Stimulated activated CD4-positive, alpha-beta T cell treated with anti-CD3 and anti-CD28 coated beads, Interleukin-2, amount 100 ng/mL, for 24 hours (primary cell): ENCODE data around the gene MTFR1L.
A peak's percentile ranks its signal among the peaks of the same experiment; 100 is the strongest.
"Not testable (repeated sequence)": the region's sequence is repeated elsewhere in the genome, so short reads cannot be mapped to it uniquely, and the experiment has no call there.

Experiments used
- DNase-seq, 2 donors: peaks; one replicate each; pipeline ENCODE4 v3.0.0-alpha.2; 2020

The MTFR1L gene

DNA sequence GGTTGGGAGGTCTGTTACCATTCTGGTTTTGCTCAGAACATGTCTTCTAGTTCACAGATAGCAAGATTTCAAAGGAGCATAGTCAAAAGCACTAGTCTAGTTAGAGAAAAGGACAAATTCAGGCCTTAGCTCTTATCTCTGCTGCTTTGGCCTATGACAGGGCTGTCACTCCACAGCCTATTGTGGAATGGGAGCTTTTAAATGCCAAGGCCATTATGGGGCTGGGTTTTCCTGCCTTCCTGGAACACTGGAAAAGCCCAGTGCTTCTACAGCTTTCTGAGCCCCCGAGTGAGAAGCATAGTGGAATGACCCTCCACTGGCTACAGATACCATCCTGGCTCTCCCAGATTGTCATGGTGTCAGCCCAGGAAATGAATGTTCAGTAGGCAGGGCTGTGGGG is 9.3 kb downstream of the MTFR1L start:
- no peak for DNase-seq

DNA sequence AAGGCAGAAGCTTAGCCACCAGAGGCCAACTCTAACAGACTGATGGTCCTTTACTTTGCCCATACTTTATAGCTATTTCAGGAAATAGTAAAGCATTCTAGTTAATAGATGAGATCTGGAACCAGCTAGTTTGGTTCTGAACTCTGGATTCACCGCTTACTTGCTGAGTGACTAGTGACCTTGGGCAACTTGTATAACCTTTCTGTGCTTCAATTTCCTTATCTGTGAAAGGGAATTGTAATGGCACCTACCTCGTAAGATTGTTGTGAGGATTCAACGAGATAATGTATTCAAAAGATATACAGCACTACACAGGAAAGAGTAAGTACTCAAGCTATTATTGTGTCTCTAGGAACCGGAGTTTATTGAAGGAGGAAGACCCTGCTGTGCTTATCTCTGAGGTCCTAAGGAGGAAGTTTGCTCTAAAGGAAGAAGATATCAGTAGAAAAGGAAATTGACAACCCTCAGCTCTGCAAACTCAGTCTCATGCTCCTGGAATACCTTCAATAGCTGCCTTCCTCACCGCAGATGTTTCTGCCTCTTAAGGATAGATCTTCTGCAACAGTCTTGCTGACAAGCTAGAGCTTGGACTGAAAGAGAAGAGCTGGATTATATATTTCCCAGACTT is 11.9 kb downstream of the MTFR1L start:
- no peak for DNase-seq

DNA sequence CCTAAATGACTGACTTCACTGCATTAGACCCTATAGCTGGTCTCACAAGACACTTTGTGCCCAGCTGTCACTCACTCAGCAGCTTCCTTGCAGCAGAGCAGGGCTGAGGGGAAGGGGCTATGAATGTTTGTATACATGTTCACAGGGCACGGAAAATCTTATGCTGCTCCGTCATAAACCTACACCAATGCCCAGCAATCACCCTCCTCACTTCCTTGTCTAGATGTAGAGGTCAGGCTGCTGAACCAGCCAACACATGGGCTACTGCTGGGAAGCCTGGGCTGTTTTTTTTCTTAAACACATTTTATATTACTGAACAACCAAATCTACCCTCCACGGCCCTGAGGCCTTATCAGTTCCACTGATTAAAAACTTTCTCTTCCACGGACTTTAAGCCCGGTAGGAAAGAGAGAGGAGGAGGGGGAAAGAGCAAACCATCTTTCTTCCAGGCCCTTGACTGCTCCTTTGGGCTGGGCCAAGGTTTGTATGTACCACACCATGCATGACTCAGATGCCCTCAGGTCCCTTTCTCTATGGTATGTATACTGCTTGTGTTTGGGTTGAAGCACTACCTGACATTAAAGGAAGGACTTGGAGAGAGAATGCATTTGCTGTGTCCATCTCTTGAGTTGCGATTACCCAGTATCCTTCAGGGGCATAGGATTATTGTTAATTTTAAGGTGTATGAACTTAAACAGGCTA is 12.7 kb downstream of the MTFR1L start:
- no peak for DNase-seq

DNA sequence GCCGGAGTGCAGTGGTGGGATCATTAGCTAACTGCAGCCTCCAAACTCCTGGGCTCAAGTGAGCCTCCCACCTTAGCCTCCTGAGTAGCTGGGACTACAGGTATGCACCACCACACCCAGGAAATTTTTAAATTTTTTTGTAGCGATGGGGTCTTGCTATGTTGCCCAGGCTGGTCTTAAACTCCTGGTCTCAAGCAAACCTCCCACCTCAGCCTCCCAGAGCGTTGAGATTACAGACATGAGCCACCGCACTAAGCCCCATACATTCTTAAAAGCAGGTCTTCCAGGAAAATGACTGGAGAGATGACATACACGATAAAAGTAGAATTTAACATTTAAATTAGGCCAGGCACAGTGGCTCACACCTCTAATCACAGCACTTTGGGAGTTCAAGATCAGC is 13.4 kb downstream of the MTFR1L start:
- no peak for DNase-seq

DNA sequence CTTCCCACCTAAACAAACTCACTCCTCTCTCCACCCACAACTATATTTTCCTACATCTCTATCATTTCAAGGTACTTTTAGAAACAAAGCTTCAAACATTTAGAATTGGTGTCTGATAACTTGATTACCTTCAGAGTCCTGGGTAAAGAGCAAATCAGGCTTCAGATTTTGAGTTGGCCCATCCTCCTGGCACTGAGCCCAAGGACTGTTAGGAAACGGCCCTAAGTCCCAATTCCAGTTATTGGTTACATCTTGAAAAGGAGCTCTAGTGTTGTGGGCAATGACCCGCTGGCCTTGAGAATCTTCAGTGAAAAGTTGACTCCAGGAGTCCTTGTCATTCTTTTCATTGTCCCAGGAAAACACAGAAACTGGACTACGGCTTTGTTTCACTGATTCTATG is 15.1 kb downstream of the MTFR1L start:
- DNase-seq = no peak

DNA sequence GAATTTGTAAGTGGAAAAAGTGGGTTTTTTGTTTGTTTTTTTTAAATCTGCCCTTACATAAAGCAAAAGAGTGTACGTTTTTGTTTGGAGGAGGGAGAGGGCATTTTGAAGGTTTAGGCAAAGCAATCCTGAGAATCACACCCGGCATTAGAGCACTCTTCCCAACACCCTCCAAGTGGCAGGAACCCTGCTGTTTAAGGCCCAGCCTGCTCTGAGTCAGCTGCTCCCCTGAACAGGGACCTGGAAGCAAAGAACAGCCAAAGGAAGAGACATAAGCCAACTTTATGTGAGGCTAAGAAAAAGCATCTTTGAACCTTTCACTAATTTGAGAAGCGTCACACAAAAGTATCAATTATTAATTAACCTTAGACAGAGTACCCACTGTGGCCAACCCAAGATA is 16.9 kb downstream of the MTFR1L start:
- no peak for DNase-seq

DNA sequence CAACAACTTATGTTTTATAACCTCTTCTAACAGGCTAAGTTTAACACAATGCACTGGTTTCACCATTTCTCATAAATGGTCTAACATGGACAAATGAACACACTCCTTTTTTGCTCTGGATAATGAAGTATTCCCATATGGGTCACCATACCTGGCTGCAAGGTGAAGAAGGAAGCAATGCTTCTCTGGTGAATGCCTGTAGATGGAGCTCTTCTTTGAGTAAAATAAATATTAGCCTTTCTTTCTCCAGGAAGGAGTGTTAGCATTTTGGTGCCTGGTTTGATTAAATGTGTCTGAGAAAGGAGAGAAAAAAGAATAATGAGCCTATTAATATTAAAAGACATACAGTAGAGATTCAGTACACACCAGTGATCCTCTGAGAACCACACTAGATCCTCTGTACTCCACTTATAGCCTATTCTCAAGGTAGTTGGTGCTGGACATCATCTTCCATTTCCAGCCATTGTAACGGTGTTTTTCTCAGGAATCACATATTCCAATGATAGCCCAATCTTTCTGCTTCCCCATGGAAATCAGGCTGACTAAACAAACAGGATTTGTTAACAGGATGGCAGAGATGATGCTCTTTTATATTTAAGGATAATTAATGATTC is 17.6 kb downstream of the MTFR1L start:
- no peak for DNase-seq

DNA sequence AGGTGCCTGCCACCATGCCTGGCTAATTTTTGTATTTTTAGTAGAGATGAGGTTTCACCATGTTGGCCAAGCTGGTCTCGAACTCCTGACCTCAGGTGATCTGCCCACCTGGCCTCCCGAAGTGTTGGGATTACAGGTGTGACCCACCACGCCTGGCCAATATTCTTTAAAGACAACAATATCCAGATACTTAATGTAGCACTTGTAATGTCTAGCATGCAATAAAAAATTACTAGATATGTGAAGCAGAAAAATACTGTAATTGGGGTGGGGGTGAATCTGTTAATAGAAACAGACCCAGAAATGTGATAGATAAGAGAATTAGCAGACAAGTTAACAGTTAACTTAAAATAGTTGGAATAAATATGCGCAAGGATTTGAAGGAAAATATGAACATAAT is 20.1 kb downstream of the MTFR1L start:
- not testable (repeated sequence) for DNase-seq

DNA sequence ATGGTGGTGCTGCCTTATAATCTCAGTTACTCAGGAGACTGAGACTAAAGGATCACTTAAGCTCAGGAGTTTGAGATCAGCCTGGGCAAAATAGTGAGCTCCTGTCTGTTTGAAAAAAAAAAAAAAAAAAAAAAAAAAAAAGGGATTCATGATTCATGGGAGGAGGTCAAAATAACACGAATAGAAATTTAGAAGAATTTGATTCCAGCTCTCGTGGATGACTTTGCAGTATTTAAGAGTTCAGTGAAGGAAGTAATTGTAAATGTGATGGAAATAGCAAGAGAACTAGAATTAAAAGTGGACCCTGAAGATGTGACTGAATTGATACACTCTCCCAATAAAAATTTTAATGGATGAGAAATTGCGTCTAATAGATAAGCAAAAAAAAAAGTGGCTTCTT is 23.7 kb downstream of the MTFR1L start:
- DNase-seq = no peak

DNA sequence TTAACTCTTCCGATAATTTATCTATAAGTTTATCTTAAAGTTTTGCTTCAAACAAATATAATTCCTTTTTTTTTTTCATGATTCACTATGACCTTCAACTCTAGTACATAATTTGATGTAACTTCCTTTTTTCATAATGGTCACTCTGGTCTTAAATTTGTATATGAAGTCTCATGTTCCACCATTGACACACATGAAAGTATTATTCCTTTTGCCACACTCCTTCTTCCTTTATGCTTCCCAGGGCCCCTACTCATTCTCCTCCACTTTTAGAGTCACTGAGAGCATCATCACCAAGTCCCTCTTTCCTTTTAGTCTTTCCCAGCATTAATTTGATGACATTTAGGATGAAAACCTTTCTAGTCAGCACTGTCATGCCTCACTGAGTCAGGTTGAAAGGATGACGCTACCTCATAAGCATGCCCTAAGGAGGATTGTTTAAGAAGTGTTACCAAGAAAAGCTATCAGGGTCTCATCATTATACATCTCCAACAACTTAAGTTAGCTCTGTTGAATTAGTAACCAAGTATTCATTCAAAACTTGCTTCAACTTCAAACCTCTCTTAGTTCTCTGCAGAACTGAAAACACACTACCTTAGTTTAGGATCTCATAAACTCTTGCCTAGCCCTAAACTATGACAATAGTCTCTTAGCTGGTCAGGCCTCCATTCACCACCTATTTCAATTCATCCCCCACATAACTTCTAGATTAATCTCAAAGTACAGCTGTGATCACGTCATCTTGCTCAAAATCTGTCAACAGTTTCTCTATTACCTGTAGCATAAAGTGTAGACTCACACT is 25.0 kb downstream of the MTFR1L start:
- DNase-seq = no peak

DNA sequence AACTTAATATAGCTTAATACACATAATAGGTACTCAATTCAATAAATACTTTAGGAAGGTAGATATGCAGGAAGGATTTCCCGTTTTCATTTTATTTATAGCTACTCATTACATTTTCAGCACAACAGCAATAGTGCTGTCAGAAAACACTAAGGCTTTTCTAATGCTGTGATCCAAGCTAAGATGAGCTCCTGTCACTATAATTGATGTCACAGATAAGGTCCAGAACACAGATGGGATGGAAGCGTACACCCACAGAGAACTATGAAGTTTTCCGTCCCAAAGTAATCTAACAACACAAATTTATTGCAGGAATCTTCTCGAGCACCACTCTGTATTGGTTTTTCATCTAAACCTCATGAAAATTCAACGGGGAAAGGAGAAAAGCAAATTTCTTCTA is 25.9 kb downstream of the MTFR1L start:
- DNase-seq = no peak

DNA sequence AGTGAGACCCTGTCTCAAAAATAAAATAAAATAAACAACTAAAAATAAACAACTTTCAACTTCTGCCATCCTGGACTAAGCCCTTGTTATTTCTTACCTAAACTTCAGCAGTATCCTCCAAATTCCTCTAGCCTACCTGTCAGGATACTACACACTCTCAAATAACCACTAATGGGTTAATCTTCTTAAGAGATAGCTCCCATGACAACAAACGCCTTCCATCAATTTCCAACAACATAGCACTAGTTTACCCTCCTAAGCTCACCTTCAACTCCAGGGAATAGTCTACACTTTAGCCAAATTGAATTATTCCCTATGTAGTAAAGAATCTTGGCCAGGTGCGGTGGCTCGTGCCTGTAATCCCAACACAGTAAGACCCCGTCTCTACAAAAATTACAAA is 28.2 kb downstream of the MTFR1L start:
- DNase-seq = no peak

DNA sequence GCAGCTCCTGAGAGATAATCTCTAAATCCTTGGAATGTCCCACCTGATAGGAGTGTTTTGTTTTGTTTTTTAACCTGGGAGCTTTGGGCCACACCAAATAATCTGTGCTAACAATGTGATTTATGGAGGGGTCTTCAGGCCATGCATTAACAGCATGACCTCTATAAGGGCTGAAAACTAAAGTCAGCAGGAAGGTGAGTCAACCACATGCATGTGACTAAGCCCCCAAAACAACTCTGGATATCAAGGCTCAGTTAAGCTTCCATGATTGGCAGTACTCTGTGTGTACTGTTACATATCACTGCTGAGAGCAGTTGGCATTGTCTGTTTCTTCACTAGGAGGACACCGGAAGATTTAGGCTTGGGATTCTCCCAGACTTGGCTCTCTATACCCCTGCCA is 28.8 kb downstream of the MTFR1L start:
- DNase-seq = no peak

DNA sequence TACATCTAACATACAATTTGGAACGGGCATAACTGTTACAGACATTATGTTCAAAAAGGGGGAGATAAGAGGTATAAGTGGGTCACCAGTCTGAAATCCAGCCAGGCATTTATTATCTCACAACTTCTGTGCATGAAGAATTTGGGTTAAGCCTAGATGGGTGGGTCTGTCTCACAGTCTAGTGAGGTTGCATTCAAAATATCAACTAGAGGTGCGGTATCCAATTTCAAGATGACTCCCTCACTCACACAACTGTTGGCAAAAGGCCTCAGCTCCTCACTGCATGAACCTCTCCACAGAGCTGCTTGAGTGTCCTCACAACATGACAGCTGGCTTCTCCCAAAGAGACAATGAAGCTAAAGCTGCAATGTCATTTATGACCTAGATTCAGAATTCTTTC is 34.8 kb downstream of the MTFR1L start:
- DNase-seq = no peak

DNA sequence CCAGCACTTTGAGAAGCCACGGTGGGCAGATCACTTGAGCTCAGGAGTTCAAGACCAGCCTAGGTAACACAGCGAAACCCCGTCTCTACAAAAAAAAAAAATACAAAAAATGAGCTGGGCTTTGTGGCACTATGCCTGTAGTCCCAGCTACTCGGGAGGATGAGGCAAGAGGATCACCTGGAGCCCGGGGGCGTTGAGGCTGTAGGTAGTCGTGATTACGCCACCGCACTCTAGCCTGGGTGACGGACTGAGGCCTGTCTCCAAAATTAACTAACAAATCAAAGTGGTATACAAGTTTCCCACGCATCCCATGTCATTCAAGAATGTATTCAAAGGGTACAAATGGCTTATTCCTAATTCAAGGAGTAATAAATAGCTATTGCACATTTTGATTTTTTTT is 37.1 kb downstream of the MTFR1L start:
- DNase-seq = no peak

DNA sequence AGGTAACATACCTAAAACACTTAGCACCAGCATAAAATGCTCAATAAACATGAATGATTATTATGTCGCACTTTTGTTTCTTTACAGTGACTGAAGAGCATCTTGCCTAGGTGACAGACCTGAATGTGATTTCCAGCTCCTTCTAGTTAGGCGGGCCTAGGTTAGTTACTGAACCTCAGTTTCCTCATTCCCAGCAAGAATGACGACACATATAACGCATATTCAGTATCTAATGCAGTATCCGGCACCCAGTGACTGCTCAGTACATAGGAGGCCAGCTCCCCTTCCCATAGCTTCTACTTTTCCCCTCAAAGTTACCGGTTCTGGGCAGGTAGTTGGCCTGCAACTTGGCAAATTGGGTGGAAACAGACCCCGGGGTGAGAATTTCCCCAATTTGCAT is 38.7 kb downstream of the MTFR1L start:
- no peak for DNase-seq

DNA sequence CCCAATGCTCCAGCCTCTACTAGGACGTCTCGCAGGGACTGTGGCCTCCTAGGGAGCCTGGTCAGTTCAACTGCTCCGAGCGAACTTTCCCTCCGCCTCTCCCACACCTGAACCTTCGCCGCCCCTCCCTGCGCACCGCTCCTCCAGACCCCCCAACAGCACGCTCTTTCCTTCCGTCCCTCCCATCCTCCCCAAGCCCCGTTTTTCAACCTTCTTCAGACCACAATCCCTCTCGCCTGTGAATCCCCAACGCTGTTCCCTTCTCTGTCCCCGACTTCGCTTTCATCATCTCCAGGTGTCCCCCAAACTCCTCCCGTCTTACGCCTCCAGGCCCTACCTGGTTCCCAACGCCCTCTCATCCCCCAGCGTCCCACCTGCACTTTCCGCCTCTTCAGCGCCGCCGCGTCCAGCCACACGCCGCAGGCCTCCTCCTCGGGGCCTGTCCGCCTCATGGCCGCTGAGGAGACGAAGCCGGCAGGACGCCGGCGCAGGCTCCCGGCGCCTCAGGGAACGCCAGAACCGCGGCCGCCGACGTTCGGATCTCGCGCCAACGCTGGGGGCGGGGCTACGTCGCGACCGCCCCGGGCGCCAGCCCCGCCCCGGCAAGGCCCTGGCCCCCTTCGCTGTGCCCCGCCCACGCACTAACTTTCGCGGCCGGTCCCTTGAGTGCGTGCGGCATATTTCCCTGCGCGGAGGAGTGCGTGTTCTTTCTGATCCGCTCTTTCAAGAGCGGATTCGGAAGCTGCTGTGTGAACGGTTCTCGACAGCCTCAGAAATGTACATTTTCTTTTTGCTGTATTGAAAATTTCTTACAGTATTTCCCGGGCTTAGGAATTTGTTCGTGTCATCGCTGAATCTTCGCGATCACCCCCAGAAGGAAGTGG is 39.4 kb downstream of the MTFR1L start, which contains the start of gene AUNIP:
TSS of gene AUNIP (minus strand) at position 552 of the 884 bp plus-strand sequence. CDS start at position 452, 100 bp downstream.
- DNase-seq = peak; percentile 92 to 94

DNA sequence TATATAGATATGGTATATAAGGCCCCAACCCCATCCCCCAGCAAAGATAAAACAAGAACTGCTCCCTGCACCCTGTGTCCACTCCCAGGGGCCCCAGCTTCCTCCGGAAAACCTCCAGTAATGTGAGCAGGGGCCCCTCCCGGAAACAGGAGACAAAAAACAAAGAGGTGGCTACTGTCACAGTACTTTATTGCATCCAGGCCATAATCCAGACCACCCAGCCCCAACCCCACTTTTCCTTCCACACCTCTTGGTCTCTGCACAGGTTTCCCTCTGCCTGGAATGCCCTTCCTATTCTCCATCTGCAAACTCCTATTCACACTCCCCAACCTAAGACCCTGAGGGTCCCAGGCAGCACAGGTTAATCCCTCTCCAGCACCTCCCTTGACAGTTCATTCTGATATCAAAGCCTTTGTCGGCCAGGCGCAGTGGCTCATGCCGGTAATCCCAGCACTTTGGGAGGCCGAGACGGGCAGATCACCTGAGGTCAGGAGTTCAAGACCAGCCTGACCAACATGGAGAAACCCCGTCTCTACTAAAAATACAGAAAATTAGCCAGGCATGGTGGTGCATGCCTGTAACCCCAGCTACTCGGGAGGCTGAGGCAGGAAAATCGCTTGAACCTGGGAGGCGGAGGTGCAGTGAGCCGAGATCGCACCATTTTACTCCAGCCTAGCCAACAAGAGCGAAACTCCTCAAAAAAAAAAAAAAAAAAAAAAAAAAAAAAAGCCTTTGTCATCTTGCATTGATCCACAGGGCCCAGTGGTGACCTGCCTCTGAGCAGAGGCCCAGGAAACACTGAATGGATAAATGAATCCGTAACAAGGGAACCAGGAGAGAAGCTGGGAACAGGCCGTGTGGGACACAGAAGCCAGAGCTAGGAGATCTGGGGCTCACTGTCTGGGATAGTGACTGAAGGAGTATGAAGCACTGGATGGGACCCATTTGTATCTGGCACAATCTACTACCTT is 41.8 kb downstream of the MTFR1L start:
- DNase-seq = no peak

DNA sequence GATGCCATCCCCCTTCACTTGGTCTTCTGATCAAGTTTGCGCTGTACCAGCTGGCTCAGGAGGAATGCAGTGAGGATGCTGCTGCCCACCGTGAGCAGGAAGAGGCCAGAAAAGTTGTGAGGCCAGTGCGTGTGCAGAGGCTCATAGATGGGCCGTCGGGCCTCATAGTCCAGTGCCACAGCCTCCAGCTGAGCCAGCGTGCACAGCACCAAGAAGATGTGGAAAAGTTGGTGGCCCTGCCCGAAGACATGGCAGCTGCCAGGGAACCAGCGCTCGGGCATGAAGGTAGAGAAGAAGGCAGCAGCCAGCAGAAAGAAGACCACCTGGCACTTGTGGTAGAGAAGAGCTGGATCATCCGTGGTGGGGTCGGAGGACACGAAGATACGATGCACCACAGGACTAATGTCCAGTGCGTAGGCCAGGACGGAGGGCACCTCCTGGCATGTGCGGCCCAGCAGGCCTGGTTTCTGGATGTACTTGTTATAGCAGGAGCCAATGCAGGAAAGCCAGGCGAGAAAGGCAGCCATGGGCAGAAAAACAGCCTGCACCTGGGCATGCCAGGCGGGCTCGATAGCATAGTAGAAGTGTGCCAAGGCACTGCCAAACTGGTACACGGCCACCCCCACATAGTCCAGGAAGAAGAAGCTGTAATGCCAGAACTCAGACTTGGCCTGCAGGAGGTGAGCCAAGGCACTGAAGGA is 43.2 kb downstream of the MTFR1L start:
- no peak for DNase-seq

DNA sequence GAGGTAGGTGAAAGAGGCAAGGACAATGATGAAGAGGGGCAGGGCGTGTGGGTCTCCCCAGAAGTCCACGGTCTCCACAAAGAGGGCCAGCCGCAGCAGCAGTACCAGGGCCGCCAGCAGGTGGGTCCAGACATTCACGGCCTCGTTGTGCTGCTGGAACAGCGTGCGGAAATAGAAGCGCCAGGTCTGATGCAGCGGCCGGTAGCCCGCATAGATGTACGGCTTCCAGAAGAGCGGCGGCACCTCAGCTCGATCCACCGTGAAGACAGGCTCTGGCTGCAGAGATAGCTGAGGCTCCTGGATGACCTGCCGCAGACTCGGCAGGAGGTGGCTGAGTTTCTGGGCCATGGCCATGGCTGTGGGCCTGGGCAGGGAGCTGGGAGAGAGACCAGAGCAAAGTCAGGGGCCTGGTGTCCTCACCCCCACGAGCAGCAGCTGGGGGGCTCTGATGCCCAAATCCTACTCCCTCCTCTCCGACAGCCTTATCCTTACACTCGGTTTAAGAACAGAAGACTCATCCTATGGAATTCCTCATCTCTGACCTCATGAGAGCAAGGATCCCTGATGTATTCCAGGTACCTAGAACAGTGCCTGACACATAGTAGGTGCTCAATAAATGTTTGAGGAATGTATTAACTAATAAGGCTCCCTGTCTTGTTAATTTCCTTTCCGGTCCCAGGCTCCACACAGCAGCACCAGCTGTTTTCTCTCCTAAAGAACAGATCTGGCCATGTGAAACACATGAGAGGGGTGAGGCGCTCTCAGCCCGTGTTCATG is 43.9 kb downstream of the MTFR1L start:
- DNase-seq = no peak
